ENCODE results near the gene SPACA6. TPM values are rescaled to one million over a fixed set of nuclear protein-coding genes. Genes with fewer than 3 reads are reported as not detected.

Gene SPACA6
- total and polyA plus RNA-seq, 9 of the 15 experiments (the other 6 are each of a cell fraction or from before 2014, with no cell fraction given) = 1.3 to 17.3 (median 6.2) TPM

- TF ChIP-seq ZNF318 (IDR thresholded peaks at IDR 0.05; ENCODE audit: borderline replicate concordance in 1 of 2, low read depth in 1 of 2) = peak in 1 of 2 experiments; percentile 62; a peak in 1 of 4 replicates
- TF ChIP-seq HDAC2 (IDR thresholded peaks at IDR 0.05) = peak; percentile 91
- peak; percentile 86 for TF ChIP-seq SMARCA4 (IDR thresholded peaks at IDR 0.05)
- no peak for TF ChIP-seq KDM2B (CRISPR knock-in tag; IDR thresholded peaks at IDR 0.05)
- TF ChIP-seq RB1 (IDR thresholded peaks at IDR 0.05; ENCODE audit: low read depth) = peak; percentile 74
- no peak for TF ChIP-seq ZNF311 (CRISPR knock-in tag; IDR thresholded peaks at IDR 0.05)
- no peak for TF ChIP-seq ZNF766 (CRISPR knock-in tag; conservative IDR thresholded peaks at IDR 0.05)
- TF ChIP-seq ZBTB2 (IDR thresholded peaks at IDR 0.05) = peak; percentile 82
- peak; percentile 71 for TF ChIP-seq ZBTB5 (IDR thresholded peaks at IDR 0.05)
- no peak for TF ChIP-seq MAX (CRISPR knock-in tag; IDR thresholded peaks at IDR 0.05)
- no peak for TF ChIP-seq ZNF699 (CRISPR knock-in tag; IDR thresholded peaks at IDR 0.05; ENCODE audit: insufficient replicate concordance)
- no peak for TF ChIP-seq GTF2F1 (IDR thresholded peaks at IDR 0.05; ENCODE audit: low read depth, low read length)
- TF ChIP-seq GABPA (tag; conservative IDR thresholded peaks at IDR 0.05; ENCODE audit: low read depth) = 0 out of 2 replicates have a peak, but pooled peaks have one; percentile 7
- peak; percentile 98 for TF ChIP-seq ZNF263 (CRISPR knock-in tag; IDR thresholded peaks at IDR 0.05; ENCODE audit: borderline replicate concordance)
- peak; percentile 93 for TF ChIP-seq MTA1 (IDR thresholded peaks at IDR 0.05; ENCODE audit: borderline replicate concordance)
- 0 out of 2 replicates have a peak, but pooled peaks have one; percentile 42 for TF ChIP-seq SNIP1 (IDR thresholded peaks at IDR 0.05; ENCODE audit: low read depth)
Measured at GRCh38 chr19:51688671-51689571, 4.2 kb upstream of the SPACA6 start (continued).
